ENCODE data around the gene PRRG1. TPM values are rescaled to one million over a fixed set of nuclear protein-coding genes. Genes with fewer than 3 reads are reported as not detected.
"Not testable (repeated sequence)": the region's sequence is repeated elsewhere in the genome, so short reads cannot be mapped to it uniquely, and the experiment has no call there.

The PRRG1 gene
- total RNA-seq, 1 donor from 2014 or later, result not detected

GRCh38 chrX:37378404-37378803, 29.2 kb downstream of the PRRG1 start:
- intact Hi-C loops (cut with micrococcal nuclease), result no loop called here

GRCh38 chrX:37378830-37379229, 29.7 kb downstream of the PRRG1 start:
- intact Hi-C loops (cut with micrococcal nuclease), result no loop called here

GRCh38 chrX:37380256-37380655, 31.1 kb downstream of the PRRG1 start:
- intact Hi-C loops (cut with micrococcal nuclease), result no loop called here

GRCh38 chrX:37380924-37381323, 31.8 kb downstream of the PRRG1 start:
- intact Hi-C loops (cut with micrococcal nuclease), result no loop called here

GRCh38 chrX:37383313-37383712, 34.1 kb downstream of the PRRG1 start:
- intact Hi-C loops (cut with micrococcal nuclease), result no loop called here

GRCh38 chrX:37388413-37388812, 39.2 kb downstream of the PRRG1 start:
- intact Hi-C loops (cut with micrococcal nuclease), result no loop called here

- intact Hi-C loops (cut with micrococcal nuclease), result no loop called here
Observed at GRCh38 chrX:37405956-37406355, 56.8 kb downstream of the PRRG1 start.

GRCh38 chrX:37407736-37408135, 58.6 kb downstream of the PRRG1 start:
- intact Hi-C loops (cut with micrococcal nuclease), result no loop called here

GRCh38 chrX:37409278-37409677, 60.1 kb downstream of the PRRG1 start:
- intact Hi-C loops (cut with micrococcal nuclease), result no loop called here

- intact Hi-C loops (cut with micrococcal nuclease), result no loop called here
Observed at GRCh38 chrX:37420185-37420584, 71.0 kb downstream of the PRRG1 start.

GRCh38 chrX:37420756-37421155, 71.6 kb downstream of the PRRG1 start:
- intact Hi-C loops (cut with micrococcal nuclease), result no loop called here

- intact Hi-C loops (cut with micrococcal nuclease), result no loop called here
Observed at GRCh38 chrX:37424000-37424429, 74.9 kb downstream of the PRRG1 start.

- intact Hi-C loops (cut with micrococcal nuclease), result no loop called here
Observed at GRCh38 chrX:37425370-37425769, 76.2 kb downstream of the PRRG1 start.

- intact Hi-C loops (cut with micrococcal nuclease), result not testable (repeated sequence)
Observed at GRCh38 chrX:37428962-37429361, 79.8 kb downstream of the PRRG1 start.

GRCh38 chrX:37434362-37434761, 85.2 kb downstream of the PRRG1 start:
- intact Hi-C loops (cut with micrococcal nuclease), result no loop called here

GRCh38 chrX:37437160-37437559, 88.0 kb downstream of the PRRG1 start:
- intact Hi-C loops (cut with micrococcal nuclease), result no loop called here

- intact Hi-C loops (cut with micrococcal nuclease), result no loop called here
Observed at GRCh38 chrX:37441377-37441776, 92.2 kb downstream of the PRRG1 start.

- intact Hi-C loops (cut with micrococcal nuclease), result no loop called here
Observed at GRCh38 chrX:37445182-37445581, 96.0 kb downstream of the PRRG1 start.

- intact Hi-C loops (cut with micrococcal nuclease), result no loop called here
Observed at GRCh38 chrX:37453821-37454220, 104.7 kb downstream of the PRRG1 start.

GRCh38 chrX:37454537-37455285, 105.5 kb downstream of the PRRG1 start:
- intact Hi-C loops (cut with micrococcal nuclease), result no loop called here

- intact Hi-C loops (cut with micrococcal nuclease), result no loop called here
Observed at GRCh38 chrX:37455381-37455780, 106.2 kb downstream of the PRRG1 start.

- intact Hi-C loops (cut with micrococcal nuclease), result not testable (repeated sequence)
Observed at GRCh38 chrX:37460285-37460684, 111.1 kb downstream of the PRRG1 start.

- intact Hi-C loops (cut with micrococcal nuclease), result no loop called here
Observed at GRCh38 chrX:37462346-37462745, 113.2 kb downstream of the PRRG1 start.

All from T-helper 2 cell treated with Interferon-gamma antibody and Interleukin-4, amounts not matched to agents 100 ng/mL and 5 ng/mL, for 36 hours (primary cell).